Measurements from ENCODE around the gene PTPRN2. TPM values are rescaled to one million over a fixed set of nuclear protein-coding genes. Genes with fewer than 3 reads are reported as not detected.

The PTPRN2 gene
- total and polyA plus RNA-seq, 2 of the 13 experiments (the other 11 are each of a cell fraction or from before 2014, with no cell fraction given) = 2.5 to 24.2 TPM

GRCh38 chr7:157853076-157853788, 734.4 kb downstream of the PTPRN2 start:
- Histone ChIP-seq H3K4me3 (replicated peaks in 1 of 3; ENCODE audit: insufficient read depth in 1 of 3, low read depth in 2 of 3, low read length in 3 of 3) (no peak overlapping the region), H3K79me2 (ENCODE audit: insufficient read depth, low read length) (no peaks in the 10 kb centered on the region), H3K9me3 (ENCODE audit: low read length) (no peaks in the 10 kb centered on the region), H3K4me2 (ENCODE audit: low read depth, low read length) (no peak overlapping the region), H3K9ac (ENCODE audit: insufficient read depth, low read depth, low read length) (no peak overlapping the region), H2AFZ (ENCODE audit: low read length) (no peak overlapping the region), H3K4me1 (ENCODE audit: insufficient read depth, low read length) (peaks cover 31% of the 10 kb centered on the region), H3K27ac (ENCODE audit: extremely low read length, insufficient read depth, low read length) (no peak overlapping the region), H3K36me3 (replicated peaks in 1 of 2; ENCODE audit: control insufficient read depth in 1 of 2, insufficient read depth in 2 of 2, low read length in 2 of 2) (no peaks in the 10 kb centered on the region), H4K20me1 (ENCODE audit: insufficient read depth, low read length) (0 out of 2 replicates have a peak, but pooled peaks cover 4% of the 10 kb centered on the region), H3K27me3 (ENCODE audit: control insufficient read depth in 1 of 2, insufficient read depth in 2 of 2, low read length in 2 of 2) (peaks cover 0 to 21% of the 10 kb centered on the region in 2 experiments; a peak in 4 of 5 replicates)
- no TSS peak for BruUV-seq (replicated peaks)
- intact Hi-C loops (cut with micrococcal nuclease; ENCODE audit: unreplicated experiment) (no loop called here), in situ Hi-C loops (cut with HindIII; ENCODE audit: extremely low pct_ligation_motif_present, low pct_unique_long_range_greater_than_20kb) (no loop called here)
- ATAC-seq = no peak
- no peak for FAIRE-seq
- TF ChIP-seq ZBTB14 (CRISPR knock-in tag; IDR thresholded peaks at IDR 0.05) (no peak), NCOA1 (CRISPR knock-in tag; IDR thresholded peaks at IDR 0.05) (no peak), KDM5A (IDR thresholded peaks at IDR 0.05; ENCODE audit: borderline replicate concordance, low read length) (no peak), ZNF780A (CRISPR knock-in tag; IDR thresholded peaks at IDR 0.05) (no peak), DMTF1 (CRISPR knock-in tag; IDR thresholded peaks at IDR 0.05) (no peak), RAD51 (IDR thresholded peaks at IDR 0.05; ENCODE audit: borderline replicate concordance) (no peak), MTA3 (CRISPR knock-in tag; IDR thresholded peaks at IDR 0.05) (no peak), ZNF160 (CRISPR knock-in tag; IDR thresholded peaks at IDR 0.05) (no peak), ZSCAN9 (CRISPR knock-in tag; IDR thresholded peaks at IDR 0.05; ENCODE audit: borderline replicate concordance) (no peak), ZNF350 (CRISPR knock-in tag; IDR thresholded peaks at IDR 0.05; ENCODE audit: borderline replicate concordance, low read depth) (no peak)
- TF ChIP-seq, protein P1, sequence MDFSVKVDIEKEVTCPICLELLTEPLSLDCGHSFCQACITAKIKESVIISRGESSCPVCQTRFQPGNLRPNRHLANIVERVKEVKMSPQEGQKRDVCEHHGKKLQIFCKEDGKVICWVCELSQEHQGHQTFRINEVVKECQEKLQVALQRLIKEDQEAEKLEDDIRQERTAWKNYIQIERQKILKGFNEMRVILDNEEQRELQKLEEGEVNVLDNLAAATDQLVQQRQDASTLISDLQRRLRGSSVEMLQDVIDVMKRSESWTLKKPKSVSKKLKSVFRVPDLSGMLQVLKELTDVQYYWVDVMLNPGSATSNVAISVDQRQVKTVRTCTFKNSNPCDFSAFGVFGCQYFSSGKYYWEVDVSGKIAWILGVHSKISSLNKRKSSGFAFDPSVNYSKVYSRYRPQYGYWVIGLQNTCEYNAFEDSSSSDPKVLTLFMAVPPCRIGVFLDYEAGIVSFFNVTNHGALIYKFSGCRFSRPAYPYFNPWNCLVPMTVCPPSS (IDR thresholded peaks at IDR 0.05) = no peak
- no peak for DNase-seq (ENCODE audit: low spot score)
- CTCF ChIA-PET (ENCODE audit: low intra/inter-chr PET ratio, low total read pairs) = no interaction called here
- 94% methylated on average over 19 of the region's 26 CpGs for WGBS (ENCODE audit: low lambda C conversion rate)
- POLR2A ChIA-PET = no interaction called here
